RWPE1 (cell line): ENCODE results near the gene SAMD11.

Source experiments
- CTCF ChIA-PET: fragments of 350-600 bp; sonication (Branson Sonifier 250); formaldehyde crosslinking; extraction: SDS; loops from one replicate; lab custom pipeline; 2021; lab: Yijun Ruan, JAX
- POLR2A ChIA-PET: fragments of 400-600 bp; formaldehyde crosslinking; extraction: SDS; loops from one replicate; lab custom pipeline; 2020; ENCODE audit warnings: antibody characterized with exemption; ENCODE audit not compliant: low non-redundant PET; lab: Yijun Ruan, JAX
- DNase-seq: peaks from one replicate; pipeline ENCODE4 v3.0.0; 2012; ENCODE audit warnings: low spot score
- H3K27ac ChIP-seq: fragments of 450-650 bp; 2 replicates; pipeline ENCODE4 v1.5.1; 2017
- TF ChIP-seq, protein P1 (sequence below): fragments of 450-650 bp; conservative IDR thresholded peaks from 2 replicates; pipeline ENCODE4 v1.5.1; 2017; ENCODE audit warnings: low read depth, mild to moderate bottlenecking

Gene SAMD11

DNA sequence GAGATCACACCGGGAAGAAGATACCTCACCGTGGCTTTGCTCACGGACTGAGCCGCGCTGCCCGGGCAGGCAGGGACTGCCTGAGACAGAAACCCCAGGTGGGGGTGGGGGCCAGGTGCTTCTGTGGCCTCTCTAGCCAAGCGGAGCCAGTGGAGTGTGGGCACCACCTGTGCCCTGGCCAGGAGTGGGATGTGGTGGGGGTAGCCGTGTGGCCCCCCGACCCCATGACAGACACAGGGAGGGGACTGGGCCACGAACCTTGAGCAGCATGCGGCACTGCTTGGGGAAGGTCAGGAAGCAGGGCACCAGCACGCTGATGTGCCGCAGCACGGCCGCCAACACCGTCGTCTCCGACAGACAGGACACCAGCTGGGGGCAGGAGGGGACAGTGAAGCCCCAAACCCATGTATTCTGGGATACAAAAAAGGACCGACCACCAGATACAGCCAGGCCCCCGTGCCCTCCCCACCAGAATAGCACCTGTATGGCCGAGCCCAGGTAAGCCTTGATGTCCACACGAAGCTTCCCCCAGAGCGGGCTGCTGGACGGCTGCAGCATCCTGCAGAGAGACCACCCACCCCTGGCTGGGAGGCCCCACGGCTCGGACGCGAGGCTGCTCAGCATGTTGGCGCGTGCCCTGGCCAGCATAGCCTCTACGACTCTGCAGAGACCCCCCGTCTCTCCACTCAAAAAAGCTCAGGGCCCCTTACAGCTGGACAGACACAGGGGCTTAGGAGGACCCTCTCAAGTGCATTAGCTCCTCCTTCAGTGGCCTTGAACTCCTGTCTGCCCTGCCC lies 30.0 kb downstream of the SAMD11 start:
- TF ChIP-seq, protein P1, sequence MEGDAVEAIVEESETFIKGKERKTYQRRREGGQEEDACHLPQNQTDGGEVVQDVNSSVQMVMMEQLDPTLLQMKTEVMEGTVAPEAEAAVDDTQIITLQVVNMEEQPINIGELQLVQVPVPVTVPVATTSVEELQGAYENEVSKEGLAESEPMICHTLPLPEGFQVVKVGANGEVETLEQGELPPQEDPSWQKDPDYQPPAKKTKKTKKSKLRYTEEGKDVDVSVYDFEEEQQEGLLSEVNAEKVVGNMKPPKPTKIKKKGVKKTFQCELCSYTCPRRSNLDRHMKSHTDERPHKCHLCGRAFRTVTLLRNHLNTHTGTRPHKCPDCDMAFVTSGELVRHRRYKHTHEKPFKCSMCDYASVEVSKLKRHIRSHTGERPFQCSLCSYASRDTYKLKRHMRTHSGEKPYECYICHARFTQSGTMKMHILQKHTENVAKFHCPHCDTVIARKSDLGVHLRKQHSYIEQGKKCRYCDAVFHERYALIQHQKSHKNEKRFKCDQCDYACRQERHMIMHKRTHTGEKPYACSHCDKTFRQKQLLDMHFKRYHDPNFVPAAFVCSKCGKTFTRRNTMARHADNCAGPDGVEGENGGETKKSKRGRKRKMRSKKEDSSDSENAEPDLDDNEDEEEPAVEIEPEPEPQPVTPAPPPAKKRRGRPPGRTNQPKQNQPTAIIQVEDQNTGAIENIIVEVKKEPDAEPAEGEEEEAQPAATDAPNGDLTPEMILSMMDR, result no peak
- no peak for DNase-seq
- no peak overlapping the region for H3K27ac ChIP-seq
- CTCF ChIA-PET, result interaction anchor here (1.0 kb wide), 1 partner anchor 84 kb away, joined by 3 read pairs; no protein-coding TSS in a partner anchor
- POLR2A ChIA-PET, result no interaction called here

- TF ChIP-seq, protein P1, result no peak
- no peak for DNase-seq
- H3K27ac ChIP-seq, result no peak overlapping the region
- ChIA-PET CTCF (no interaction called here), POLR2A (no interaction called here)
Measured at GRCh38 chr1:954927-955326, 31.2 kb downstream of the SAMD11 start.

DNA sequence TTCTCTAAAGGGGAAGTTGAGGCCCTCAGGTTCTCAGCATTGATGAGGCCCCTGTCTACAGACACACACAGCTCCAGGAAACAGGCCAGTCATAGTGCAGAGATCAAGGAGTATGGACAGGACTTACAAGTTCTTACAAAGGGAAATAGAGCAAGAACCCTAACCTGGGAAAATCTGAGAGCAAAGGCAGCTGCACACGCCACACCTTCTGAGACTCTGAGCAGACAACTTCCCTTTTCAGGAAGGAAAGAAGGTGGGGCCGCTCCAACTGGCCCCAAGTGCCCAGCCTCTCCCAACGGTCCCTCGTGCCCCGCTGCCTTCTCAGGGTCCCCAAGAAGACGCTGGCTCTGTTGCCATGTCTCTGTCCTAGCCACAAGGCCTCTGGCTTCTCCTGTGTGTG lies 31.8 kb downstream of the SAMD11 start:
- no peak for DNase-seq
- TF ChIP-seq, protein P1, result no peak
- no peak overlapping the region for H3K27ac ChIP-seq
- ChIA-PET CTCF (no interaction called here), POLR2A (no interaction called here)

DNA sequence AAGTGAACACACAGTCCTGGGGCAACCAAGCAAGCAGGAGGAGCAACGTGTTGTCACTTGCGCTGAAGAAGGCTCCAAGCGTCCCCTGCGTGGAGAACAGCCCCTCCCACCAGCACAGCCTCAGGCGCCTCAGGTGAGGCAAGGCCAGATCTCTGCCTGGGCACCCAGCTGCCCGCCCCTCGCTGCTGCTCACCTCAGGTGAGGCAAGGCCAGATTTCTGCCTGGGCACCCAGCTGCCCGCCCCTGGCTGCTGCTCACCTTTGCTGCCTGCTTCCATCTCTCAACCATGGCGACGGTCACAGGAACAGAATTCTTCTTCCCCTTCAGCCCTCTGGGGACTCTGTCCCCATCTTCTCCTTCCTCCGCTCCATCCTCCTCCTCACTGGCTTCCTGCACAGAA lies 32.9 kb downstream of the SAMD11 start:
- CTCF ChIA-PET, result no interaction called here
- TF ChIP-seq, protein P1, result no peak
- DNase-seq, result no peak
- no peak overlapping the region for H3K27ac ChIP-seq
- POLR2A ChIA-PET, result no interaction called here

- POLR2A ChIA-PET, result no interaction called here
- peak within 1 kb of the TSS; percentile 69 for H3K27ac ChIP-seq
- TF ChIP-seq, protein P1, result no peak
- DNase-seq, result peak; percentile 78
- CTCF ChIA-PET, result interaction anchor here (0.7 to 1.1 kb wide), 4 partner anchors 17 to 40 kb away, joined by 3 to 8 read pairs (median 4); no protein-coding TSS in a partner anchor
Measured at GRCh38 chr1:958823-959730, 35.4 kb downstream of the SAMD11 start, which contains the start of gene NOC2L. TSS of gene NOC2L (minus strand) at chr1:959256. CDS start at chr1:959240, 16 bp downstream.

- peak overlapping the region; percentile 69 for H3K27ac ChIP-seq
- CTCF ChIA-PET, result interaction anchor here (0.7 to 1.1 kb wide), 3 partner anchors 16 to 25 kb away, joined by 3 to 8 read pairs (median 4); no protein-coding TSS in a partner anchor
- DNase-seq, result no peak
- TF ChIP-seq, protein P1, result no peak
- POLR2A ChIA-PET, result no interaction called here
Measured at GRCh38 chr1:959731-960362, 36.1 kb downstream of the SAMD11 start.
